Subcutaneous abdominal adipose tissue (tissue), 5 donors: Measurements from ENCODE around the gene ARHGEF33.

Experiments
- H3K27ac ChIP-seq: one replicate; pipeline ENCODE4 v1.7.0; 2013; ENCODE audit warnings: low read depth, mild to moderate bottlenecking, inconsistent platforms, low read length, moderate library complexity
- H3K27me3 ChIP-seq, 5 donors: one replicate each; pipeline ENCODE4 v1.7.0; 2013; ENCODE audit warnings: low read length in 5 of 5, inconsistent platforms in 1 of 5; ENCODE audit not compliant: control insufficient read depth in 5 of 5, insufficient read depth in 4 of 5
- H3K36me3 ChIP-seq, 5 donors: one replicate each; pipeline ENCODE4 v1.7.0; 2013; ENCODE audit warnings: low read length in 5 of 5; ENCODE audit not compliant: control insufficient read depth in 5 of 5, insufficient read depth in 5 of 5
- H3K4me1 ChIP-seq, 5 donors: one replicate each; pipeline ENCODE4 v1.7.0; 2013; ENCODE audit warnings: low read length in 5 of 5, mild to moderate bottlenecking in 3 of 5, moderate library complexity in 1 of 5; ENCODE audit not compliant: control insufficient read depth in 5 of 5, insufficient read depth in 5 of 5
- H3K4me3 ChIP-seq, 5 donors: one replicate each; pipeline ENCODE4 v1.7.0; 2013; ENCODE audit warnings: low read length in 5 of 5, low read depth in 1 of 5
- H3K9ac ChIP-seq, 5 donors: one replicate each; pipeline ENCODE4 v1.7.0; 2013; ENCODE audit warnings: low read length in 5 of 5, mild to moderate bottlenecking in 4 of 5, moderate library complexity in 3 of 5
- H3K9me3 ChIP-seq, 5 donors: one replicate each; pipeline ENCODE4 v1.7.0; 2013; ENCODE audit warnings: low read length in 5 of 5; ENCODE audit not compliant: control insufficient read depth in 5 of 5
- donor health status: healthy.
- donor health status: healthy.
- donor health status: healthy.
- donor health status: healthy.
- donor health status: healthy.

The ARHGEF33 gene

GRCh38 chr2:39022642-39023235 lies 133.1 kb downstream of the ARHGEF33 start:
- Histone ChIP-seq H3K27me3 (no peaks in the 10 kb centered on the region), H3K27ac (peak overlapping the region; percentile 64), H3K9me3 (no peaks in the 10 kb centered on the region), H3K4me3 (peak overlapping the region in 4 of 5 donors; percentile 13 to 55 (median 44)), H3K36me3 (peaks cover 7 to 13% (median 8%) of the 10 kb centered on the region in 5 donors), H3K4me1 (peaks cover 0 to 15% (median 7%) of the 10 kb centered on the region in 5 donors), H3K9ac (peak overlapping the region in 2 of 5 donors; percentile 11 to 65)

GRCh38 chr2:39023649-39024048 lies 134.0 kb downstream of the ARHGEF33 start:
- no peaks in the 10 kb centered on the region for H3K27me3 ChIP-seq
- no peak overlapping the region for H3K4me3 ChIP-seq
- H3K4me1 ChIP-seq, result peaks cover 0 to 15% (median 6%) of the 10 kb centered on the region in 5 donors
- no peaks in the 10 kb centered on the region for H3K9me3 ChIP-seq
- H3K36me3 ChIP-seq, result peaks cover 9 to 18% (median 11%) of the 10 kb centered on the region in 5 donors
- peak overlapping the region; percentile 64 for H3K27ac ChIP-seq
- H3K9ac ChIP-seq, result no peak overlapping the region

GRCh38 chr2:39024833-39025232 lies 135.2 kb downstream of the ARHGEF33 start:
- Histone ChIP-seq H3K36me3 (peaks cover 15 to 23% (median 20%) of the 10 kb centered on the region in 5 donors), H3K4me1 (peaks cover 0 to 15% (median 6%) of the 10 kb centered on the region in 5 donors), H3K9me3 (no peaks in the 10 kb centered on the region), H3K4me3 (no peak overlapping the region), H3K27me3 (no peaks in the 10 kb centered on the region), H3K9ac (no peak overlapping the region), H3K27ac (peak overlapping the region; percentile 64)
